GM21360 (cell line): Measurements from ENCODE around the gene SLC24A3.

ENCODE experiments used
- ATAC-seq: cut with Tn5 transposase; IDR thresholded peaks from one replicate; pipeline ENCODE4 v1.9.1; 2021; ENCODE audit warnings: mild to moderate bottlenecking, moderate library complexity; ENCODE audit not compliant: unreplicated experiment

The SLC24A3 gene

DNA sequence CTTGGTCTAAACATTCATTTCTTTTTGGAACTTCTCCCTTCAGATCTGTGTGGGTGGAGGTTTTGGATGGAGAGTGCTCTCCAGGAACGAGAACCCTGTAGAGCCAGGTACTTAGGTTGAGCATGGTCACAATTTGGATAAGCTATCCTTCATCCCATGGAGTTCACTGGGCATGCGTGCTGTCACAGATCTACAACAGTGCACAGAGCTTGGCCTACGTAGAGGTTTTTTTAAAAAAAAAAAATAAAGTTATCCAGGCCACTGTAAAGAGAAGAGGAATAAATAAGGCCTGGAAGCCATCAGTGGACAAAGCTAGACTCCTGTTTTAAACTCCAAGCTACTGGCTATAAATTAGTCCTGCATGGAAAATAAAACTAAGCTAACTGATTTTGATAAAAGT is 165.6 kb downstream of the SLC24A3 start:
- no peak for ATAC-seq

DNA sequence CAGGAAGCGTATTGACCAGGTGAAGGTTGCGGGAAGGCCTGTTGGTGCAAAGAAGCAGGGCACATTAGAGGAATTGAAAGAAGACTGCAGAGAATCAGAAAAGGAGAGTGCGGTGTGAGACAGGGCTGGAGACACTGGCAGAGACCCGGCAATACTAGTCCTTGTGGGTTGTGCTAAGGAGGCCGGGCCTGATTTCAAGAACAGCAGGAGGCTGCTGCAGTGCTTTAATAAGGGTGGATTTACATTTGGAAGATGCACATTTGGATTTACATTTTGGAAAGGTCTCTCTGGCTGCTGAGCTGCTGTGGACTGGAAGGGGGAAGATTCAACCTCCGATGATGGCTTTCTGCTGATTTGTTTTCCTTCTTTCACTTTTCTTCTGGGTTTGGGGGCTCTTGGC is 167.8 kb downstream of the SLC24A3 start:
- no peak for ATAC-seq

DNA sequence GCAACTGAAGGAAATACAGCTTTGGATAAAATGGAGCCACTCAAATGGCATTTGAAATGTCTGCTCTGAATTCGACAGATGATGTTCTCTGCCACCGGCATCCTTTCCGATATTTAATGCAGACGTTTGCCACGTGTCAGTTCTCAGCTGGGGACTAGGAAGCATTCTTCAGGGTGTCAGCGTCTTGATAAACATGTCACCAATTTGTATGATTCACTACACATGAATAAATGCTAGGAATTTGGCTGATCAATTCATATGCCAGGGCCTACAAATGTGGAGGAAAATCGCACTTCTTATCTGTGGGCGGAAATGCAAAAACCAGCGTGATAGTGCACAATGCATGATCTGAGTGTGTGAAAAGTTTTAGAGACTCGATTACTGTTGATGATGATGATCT is 169.5 kb downstream of the SLC24A3 start:
- ATAC-seq, result no peak

DNA sequence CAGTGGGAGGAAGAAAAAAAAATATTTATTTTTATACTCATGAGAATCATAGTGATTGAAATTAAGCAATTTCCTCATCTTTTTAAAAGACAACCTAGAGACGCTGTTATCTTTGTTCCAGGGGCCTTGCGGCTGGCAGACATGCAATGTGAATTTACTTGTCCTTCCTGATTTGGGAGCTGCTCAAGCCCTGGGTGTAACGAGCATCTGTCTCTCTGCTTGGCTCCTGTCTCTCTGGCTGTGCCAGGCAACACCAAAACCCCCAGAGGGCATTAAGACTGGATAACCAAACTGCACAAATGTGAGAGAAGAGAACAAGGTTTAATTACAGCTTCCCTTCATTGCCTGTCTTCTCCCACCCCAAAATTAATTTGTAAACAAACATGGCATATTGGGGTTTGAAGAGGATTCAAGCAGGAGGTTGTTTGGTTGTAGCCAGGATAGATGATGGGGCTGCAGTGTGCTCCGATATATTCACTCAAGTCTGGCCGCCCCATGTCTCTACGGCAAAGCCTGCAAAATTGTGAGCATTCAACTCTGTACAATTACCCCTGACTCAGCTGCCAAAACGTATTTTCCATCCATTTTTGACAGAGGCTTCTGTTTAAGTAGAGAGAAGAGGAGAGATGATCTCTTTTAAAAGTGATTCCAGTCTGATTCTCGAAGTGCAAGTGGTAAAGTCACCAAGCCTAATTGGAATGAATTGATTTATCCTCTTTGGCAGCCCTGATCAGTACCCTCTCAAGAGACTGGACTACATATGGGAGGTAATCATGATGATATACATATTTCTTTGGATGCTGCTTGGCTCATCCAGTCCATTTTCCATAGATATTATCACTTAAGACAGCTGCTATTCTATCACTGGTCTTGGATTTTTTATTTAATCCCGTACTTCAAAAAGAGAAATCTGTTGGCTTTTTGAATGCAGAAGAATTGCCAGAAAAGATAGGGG is 170.2 kb downstream of the SLC24A3 start:
- no peak for ATAC-seq

DNA sequence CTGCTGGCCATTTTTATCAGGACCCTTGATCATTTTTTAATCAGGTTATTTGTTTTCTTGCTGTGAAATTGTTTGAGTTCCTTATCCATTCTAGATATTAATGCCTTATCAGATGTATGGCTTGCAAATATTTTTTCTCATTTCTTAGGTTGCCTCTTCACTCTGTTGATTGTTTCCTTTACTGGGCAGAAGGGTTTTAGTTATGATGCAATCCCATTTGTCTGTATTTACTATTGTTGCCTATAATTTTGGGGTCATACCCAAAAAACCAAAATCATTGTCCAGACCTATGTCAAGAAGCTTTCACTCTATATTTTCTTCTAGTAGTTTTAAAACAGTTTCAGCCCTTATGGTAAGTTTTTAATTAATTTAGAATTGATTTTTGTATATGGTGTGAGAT is 172.5 kb downstream of the SLC24A3 start:
- ATAC-seq, result no peak

DNA sequence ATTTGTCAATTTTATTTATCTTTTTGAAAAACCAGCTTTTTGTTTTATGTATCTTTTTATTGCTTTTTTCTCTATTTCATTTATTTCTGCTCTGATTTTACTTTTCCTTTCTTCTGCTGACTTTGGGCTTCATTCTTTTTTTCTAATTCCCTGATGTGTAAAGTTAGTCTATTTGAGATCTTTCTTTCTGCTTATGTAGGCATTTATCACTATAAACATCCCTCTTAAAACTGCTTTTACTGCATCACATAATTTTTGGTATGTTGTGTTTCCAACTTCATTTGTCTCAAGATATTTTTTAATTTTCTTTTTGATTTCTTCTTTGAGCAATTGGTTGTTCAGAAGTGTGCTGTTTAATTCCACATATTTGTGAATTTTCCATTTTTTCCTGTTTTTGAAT is 174.8 kb downstream of the SLC24A3 start:
- no peak for ATAC-seq

DNA sequence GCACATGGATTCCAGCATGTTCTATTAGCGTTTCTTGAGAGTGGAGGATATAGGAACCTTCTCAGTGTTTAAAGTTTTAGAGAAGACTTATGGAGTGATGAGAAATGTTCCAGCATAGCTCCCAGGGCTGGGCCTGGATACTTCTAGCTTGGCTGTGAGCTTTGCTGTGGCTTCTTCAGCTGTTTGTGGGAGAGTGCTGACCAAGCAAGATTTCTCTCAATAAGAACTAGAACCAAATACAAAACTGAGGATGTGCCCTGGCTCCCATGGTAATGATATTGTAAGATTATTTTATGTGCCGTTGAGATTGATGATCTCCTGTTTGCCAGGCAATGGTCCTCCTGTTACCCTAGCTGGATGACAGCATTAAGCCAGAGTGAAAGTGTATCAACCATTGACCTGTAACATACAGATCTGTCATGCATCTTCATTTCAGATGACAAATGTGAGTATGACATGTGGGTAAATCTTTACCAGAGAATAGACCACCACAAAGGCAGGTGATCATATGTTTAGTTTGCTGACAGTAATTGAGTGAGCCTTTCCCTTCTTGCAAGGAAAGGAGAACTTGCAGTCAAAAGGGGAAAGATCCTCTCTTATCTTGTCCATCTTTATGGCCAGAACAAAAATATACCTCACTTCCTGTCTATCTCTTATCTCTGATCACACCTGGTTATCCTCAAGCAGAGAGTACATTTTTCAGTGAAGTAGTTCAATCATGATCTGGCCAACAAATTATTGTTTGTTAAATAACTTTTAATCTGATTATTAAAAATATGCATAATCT is 180.1 kb downstream of the SLC24A3 start:
- no peak for ATAC-seq

DNA sequence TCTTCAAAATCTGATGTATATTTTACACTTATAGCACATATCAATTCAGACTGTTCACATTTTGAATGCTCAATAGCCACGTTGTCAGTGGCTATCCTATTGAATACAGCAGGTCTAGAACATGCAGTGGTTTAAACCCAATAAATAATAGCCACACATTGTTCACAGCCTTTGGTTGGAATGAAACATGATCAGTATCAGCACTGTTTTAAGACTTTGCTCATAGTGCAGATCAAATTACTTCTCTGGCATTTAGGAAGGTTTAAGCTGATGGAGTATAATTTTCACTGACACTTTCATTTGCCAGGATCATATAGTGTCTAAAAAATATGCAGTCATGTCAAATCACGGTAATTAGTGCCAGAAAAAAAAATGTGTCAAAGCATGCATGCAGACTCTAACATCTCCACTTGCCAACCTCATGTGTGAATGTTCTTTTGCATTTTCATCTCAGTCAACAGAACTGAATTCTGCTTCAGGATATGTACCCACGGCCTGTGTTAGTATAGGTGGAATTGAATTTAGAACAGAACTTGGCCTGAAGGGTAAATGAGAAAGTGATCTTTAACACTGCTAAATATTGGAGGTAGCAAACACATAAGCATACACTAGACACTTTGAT is 184.1 kb downstream of the SLC24A3 start:
- ATAC-seq, result no peak

DNA sequence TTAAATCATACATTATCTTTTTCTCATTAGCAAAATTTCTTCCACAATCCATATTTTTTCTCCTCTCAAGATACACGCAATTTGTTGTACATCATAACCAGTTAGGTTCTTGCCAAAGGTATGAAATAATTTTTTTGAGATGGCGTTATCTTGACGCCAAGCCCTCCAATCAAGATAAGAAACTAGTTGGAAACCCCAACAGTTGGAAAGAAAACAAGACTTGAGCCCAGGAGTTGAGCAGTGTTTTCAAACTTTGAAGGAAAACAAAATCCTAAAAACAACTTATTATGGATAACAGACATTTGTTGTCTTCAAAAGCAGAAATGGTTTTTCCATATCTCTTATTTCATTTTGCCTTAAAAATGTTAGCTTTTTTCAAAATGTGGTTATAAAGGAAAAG is 184.8 kb downstream of the SLC24A3 start:
- no peak for ATAC-seq

DNA sequence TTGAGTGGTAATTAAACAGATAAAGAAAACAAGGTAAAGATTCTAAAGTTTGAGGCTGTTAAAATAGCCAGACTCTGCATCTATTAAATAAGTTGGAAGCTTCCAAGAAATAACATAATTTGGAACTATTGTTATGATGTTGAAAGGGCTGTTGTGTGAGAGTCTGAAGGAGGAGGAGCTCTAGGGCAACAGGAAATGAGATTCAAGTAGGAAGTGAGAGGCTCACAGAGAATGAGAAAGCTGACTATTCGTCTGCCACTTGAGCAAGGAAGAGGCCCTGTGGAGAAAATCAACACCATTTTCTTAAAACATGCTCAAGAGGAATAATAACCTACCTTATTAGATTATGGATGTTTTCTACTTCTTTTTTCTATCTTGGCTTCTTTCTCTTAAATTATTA is 185.2 kb downstream of the SLC24A3 start:
- ATAC-seq, result no peak

DNA sequence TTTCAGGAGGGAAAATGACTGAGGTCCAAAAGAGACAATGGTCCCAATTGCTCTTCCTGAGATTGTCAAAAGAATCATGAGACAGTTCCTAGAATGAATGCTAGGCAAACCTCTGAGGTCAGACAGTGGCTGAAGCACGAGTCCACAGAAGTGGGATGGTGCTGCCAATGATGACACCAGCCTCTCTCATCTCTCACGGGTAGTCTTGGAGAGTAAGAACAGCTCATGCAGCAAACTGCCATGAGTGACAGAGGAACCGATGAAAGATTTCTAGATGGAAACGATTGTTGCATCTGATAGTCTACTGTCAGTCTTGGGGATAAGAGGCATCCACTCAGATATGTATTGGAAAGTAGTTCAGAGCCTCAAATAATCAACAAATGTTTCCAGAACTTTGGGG is 188.7 kb downstream of the SLC24A3 start:
- ATAC-seq, result no peak

DNA sequence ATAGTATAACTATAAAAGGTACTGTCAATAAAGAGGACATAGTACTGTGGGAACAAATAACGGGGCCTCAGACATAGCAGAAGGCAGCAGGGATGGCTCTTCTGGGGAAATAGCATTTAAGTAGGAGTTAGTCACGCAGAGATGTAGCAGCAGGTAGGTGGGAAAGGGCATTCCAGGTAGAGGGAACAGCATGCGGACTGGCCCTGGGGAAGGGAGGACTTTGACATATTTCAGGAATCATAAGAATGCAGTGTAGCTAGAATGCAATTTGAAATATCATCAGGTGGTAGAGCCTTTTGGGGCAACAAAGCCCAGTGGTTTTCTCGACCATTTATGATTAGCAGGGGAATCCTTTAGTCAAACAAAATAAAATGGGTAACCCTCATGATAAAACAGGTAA is 191.1 kb downstream of the SLC24A3 start:
- no peak for ATAC-seq

DNA sequence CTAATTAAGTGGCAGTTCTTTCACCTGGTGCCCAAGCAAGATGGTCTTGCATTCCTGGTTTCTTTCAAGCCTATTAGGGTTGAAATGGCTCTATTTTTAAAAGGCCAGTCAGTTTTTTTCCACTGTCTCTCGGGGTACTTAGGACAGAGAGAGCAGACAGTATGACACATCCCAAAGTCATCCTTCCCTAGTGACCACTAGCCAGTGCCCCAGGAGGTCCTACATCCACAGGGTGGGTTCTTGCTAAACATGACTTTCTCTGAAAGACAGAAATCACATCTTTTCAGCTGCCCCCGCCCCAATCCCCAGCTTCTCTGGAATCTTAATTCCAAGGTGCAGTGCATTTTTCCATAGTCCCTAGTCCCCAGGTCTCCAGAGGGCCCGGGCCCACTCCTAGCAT is 192.4 kb downstream of the SLC24A3 start:
- no peak for ATAC-seq

DNA sequence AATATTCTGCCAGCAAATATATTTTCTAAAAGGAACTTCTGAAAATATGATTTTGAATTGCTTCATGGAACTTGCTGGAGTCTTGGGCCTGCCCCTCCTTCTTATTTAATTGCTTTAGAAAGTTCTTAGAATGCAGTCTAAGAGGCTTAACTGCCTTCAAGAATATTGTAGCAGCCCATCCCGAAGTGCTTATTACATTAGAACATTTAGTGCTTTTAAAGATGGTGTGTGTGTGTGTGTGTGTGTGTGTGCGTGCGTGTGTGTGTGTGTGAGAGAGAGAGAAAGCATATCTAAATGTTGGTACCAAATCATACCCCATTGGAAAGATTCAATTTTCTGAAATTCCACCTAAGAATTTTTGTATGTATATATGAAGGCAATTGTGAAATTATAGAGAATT is 193.5 kb downstream of the SLC24A3 start:
- ATAC-seq, result no peak

DNA sequence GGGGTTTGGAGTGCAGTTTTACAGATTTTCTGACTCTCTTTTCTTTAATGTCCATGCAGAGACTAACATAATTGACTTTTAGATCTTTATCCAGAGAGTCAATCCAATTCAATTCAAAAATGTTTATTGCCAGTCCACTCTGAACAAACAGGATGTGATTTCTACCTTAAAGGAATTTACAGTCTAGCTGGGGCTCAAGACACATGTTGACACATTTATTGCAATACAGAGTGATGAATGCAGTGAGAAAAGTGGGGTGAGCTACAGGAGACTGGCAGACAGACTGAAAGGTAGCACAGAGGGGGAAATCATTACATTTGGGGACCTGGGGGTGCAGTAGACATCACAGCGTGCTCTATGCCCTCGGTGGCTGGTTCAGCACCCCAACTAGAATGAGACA is 193.9 kb downstream of the SLC24A3 start:
- no peak for ATAC-seq

DNA sequence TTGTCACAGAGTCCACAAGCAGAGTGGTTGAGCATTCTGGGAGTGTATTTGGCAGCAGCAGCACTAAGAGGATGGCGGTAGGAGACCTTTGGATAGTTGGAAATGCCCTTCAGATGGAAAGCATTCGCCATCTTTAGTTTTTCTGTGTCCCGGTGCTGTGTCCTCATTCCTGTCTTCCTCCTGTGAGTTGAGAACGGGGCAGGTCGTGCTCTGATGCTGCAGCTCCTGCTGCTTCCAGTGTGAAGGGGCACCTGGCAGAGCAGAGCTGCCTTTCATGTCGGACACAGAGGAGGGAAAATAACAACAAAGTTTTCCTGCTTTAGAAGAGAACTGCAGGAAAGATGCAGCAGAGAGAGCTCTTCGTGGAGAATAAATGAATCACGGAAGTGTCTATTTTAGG is 194.8 kb downstream of the SLC24A3 start:
- no peak for ATAC-seq

DNA sequence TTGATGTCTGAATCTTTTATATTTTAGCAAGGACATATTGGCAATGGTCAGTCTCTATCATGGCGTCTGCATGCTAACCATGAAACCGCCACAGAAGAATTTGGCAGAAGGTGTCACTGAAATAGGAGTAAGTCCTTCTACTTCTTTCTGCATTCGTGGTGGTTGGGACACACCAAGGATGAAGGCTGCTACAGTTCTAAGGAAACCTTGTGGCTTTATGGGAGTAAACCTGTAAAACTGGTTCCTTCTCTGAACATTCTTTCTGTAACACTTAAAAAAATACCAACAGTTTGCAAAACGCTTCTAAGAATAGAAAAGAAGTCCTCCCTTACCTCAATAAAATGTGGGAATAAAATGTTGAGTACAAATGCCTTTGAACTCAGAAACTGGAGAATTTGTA is 195.3 kb downstream of the SLC24A3 start:
- no peak for ATAC-seq

DNA sequence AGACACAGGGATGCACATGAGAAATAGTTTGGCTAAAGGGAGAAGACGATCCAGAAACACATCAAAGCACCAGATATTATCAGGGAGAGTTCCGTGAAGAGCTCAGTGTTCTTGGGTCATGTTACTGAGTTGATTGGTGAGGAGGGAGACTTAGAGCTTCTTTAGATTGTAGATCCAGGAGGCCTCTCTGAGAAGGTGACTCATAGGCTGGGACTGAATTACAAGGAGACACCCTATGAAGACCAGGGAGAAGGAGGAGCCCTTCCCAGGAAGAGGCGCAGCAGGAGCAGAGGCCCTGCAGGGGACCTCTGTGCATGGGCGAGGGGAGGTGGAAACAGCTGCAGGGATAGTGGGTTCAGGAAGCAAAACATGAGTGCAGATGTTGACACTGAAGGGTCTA is 196.5 kb downstream of the SLC24A3 start:
- no peak for ATAC-seq

DNA sequence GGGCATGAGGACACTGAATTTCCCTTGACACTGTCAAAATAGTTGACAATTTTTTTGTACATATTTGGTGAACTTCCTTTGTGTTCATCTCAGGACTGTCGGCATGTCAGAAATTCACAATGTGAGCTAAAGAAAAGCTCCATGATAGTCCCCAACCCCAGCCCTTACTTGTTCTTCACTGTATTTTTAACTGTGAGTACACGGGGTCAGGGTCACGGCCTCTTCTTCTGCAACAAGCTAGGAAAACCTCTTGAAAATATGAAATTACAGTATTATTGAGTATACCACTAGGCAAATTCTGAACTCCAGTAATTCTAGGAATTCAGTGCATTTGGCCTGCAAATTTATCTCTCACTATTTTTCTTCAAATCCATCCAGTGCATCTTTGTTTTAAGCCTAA is 199.4 kb downstream of the SLC24A3 start:
- no peak for ATAC-seq

DNA sequence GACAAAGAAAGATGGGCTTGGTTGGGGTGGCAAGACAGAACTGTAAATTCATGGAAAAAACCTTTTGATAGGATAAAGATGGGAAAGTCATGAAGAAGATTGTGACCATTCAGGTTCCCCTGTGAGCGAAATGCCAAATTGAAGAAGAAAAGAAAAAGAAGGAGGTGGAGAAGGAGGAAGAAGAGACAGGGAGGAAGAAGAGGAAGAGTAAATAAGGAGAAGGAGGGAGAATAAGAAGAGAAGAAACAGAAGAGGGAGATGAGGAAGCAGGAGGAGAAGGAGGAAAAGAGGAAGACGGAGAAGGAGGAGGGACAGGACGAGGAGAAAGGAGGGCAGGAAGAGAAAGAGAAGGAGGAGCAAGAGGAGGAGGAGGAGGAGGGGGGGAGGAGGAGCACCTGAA is 199.8 kb downstream of the SLC24A3 start:
- ATAC-seq, result no peak

DNA sequence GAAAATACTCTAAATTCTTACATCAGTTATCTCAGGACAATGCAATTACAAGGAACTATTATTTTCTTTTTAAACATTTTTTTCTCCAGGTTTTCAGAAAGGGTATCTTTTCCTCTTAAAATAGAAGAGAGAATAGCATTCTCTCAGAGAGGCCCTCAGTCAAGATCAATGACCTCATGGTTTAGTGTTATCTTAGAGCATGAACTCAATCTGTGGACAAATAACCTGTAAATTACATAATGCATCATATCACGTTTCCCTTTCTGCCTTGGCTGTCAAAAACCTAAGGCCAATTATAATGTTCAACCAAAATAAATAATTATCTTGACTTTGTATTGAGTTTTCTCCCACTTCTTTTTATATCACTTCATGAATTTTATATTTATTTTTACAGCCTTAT is 202.2 kb downstream of the SLC24A3 start:
- ATAC-seq, result no peak

DNA sequence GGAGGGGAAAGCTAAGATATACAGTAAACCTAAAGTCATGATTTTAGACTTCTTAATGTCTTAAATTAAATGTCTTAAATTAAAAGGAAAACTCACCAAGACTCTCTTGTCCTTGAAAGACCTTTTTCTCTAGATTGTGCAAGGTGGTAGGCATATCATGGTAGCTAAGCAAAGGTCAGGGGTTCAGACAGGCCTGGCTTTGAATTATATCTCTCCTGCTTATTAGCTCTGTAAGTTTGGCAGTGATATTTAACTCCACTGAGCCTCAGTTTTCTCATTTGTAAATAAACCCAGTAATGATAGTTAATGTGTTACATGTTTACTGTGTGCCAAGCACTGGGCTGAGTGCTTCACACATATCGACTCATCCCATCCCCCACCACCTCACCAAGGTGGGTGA is 203.3 kb downstream of the SLC24A3 start:
- no peak for ATAC-seq
